CD14-positive monocyte (primary cell): ENCODE measurements around the gene SLC28A3. TPM values are rescaled to one million over a fixed set of nuclear protein-coding genes. Genes with fewer than 3 reads are reported as not detected.

Experiments used
- DNase-seq, 3 donors: peaks; one replicate each; pipeline ENCODE4 v3.0.0-alpha.2; 2011 to 2022
- H2AFZ ChIP-seq: 2 replicates; pipeline ENCODE4 v1.6.0; 2012; ENCODE audit warnings: mild to moderate bottlenecking, low read depth, low read length, inconsistent platforms; ENCODE audit not compliant: insufficient read depth, poor library complexity, severe bottlenecking
- H3K27ac ChIP-seq, 2 donors: 1 replicate in 1 of 2; 2 replicates in 1 of 2; pipeline ENCODE4 v1.5.1; 2012 to 2013; ENCODE audit warnings: low read length in 2 of 2, control low read depth in 1 of 2, inconsistent platforms in 1 of 2, low read depth in 1 of 2, mild to moderate bottlenecking in 1 of 2
- H3K27me3 ChIP-seq, 2 donors: one replicate each; pipeline versions ENCODE4 v1.6.0 to v1.6.1; 2011 to 2013; ENCODE audit warnings: low read length in 2 of 2; ENCODE audit not compliant: control insufficient read depth in 2 of 2, insufficient read depth in 2 of 2
- H3K36me3 ChIP-seq, 2 donors: replicated peaks in 1 of 2; 1 replicate in 1 of 2; 2 replicates in 1 of 2; pipeline versions ENCODE4 v1.5.1 to v1.6.1; 2012 to 2013; ENCODE audit warnings: low read length in 2 of 2, control low read depth in 1 of 2, inconsistent platforms in 1 of 2, mild to moderate bottlenecking in 1 of 2; ENCODE audit not compliant: insufficient read depth in 2 of 2, control insufficient read depth in 1 of 2
- H3K4me1 ChIP-seq, 2 donors: 1 replicate in 1 of 2; 2 replicates in 1 of 2; pipeline versions ENCODE4 v1.5.1 to v1.6.1; 2012 to 2013; ENCODE audit warnings: low read length in 2 of 2, control low read depth in 1 of 2, inconsistent platforms in 1 of 2, mild to moderate bottlenecking in 1 of 2, moderate library complexity in 1 of 2; ENCODE audit not compliant: insufficient read depth in 2 of 2, control insufficient read depth in 1 of 2
- H3K4me2 ChIP-seq: replicated peaks from 2 replicates; pipeline ENCODE3; 2012; ENCODE audit warnings: low read length, moderate library complexity, mild to moderate bottlenecking; ENCODE audit not compliant: poor library complexity, severe bottlenecking; ENCODE audit errors: extremely low read depth
- H3K4me3 ChIP-seq, 3 experiments: fragments of 200-600 bp in 1 of 3; sonication (generic) in 1 of 3; replicated peaks in 1 of 3; 1 replicate in 2 of 3; 2 replicates in 1 of 3; pipeline ENCODE4 v1.5.1; 2011 to 2013; ENCODE audit warnings: low read length in 3 of 3, mild to moderate bottlenecking in 3 of 3, control low read depth in 2 of 3, low read depth in 2 of 3, inconsistent platforms in 1 of 3, moderate library complexity in 1 of 3
- H3K79me2 ChIP-seq: 2 replicates; pipeline ENCODE4 v1.6.0; 2012; ENCODE audit warnings: mild to moderate bottlenecking, control low read depth, inconsistent platforms, low read length, moderate library complexity; ENCODE audit not compliant: insufficient read depth
- H3K9ac ChIP-seq: 2 replicates; pipeline ENCODE4 v1.6.0; 2017; ENCODE audit warnings: low read length, mild to moderate bottlenecking; ENCODE audit not compliant: insufficient read depth, poor library complexity, severe bottlenecking
- H3K9me3 ChIP-seq, 2 donors: replicated peaks in 1 of 2; 1 replicate in 1 of 2; 2 replicates in 1 of 2; pipeline versions ENCODE4 v1.5.1 to v1.6.1; 2012 to 2013; ENCODE audit warnings: low read length in 2 of 2, control low read depth in 1 of 2; ENCODE audit not compliant: control insufficient read depth in 1 of 2, insufficient read depth in 1 of 2
- H4K20me1 ChIP-seq: 2 replicates; pipeline ENCODE4 v1.6.0; 2012; ENCODE audit warnings: mild to moderate bottlenecking, low read length, control low read depth, moderate library complexity; ENCODE audit not compliant: insufficient read depth
- H3K27ac Mint-ChIP-seq, 7 donors: one replicate each; pipeline ENCODE4 v1.8.0; 2020; ENCODE audit warnings: mild to moderate bottlenecking in 7 of 7, mixed read lengths in 7 of 7, moderate library complexity in 6 of 7, inconsistent platforms in 2 of 7
- H3K27me3 Mint-ChIP-seq, 3 donors: one replicate each; pipeline ENCODE4 v1.8.0; 2021 to 2022; ENCODE audit warnings: low read depth in 3 of 3, mild to moderate bottlenecking in 3 of 3, mixed read lengths in 3 of 3, moderate library complexity in 3 of 3, inconsistent platforms in 1 of 3
- H3K36me3 Mint-ChIP-seq, 2 donors: one replicate each; pipeline ENCODE4 v1.8.0; 2020; ENCODE audit warnings: mixed read lengths in 2 of 2, inconsistent platforms in 1 of 2, mild to moderate bottlenecking in 1 of 2
- H3K4me1 Mint-ChIP-seq: one replicate; pipeline ENCODE4 v1.8.0; 2020; ENCODE audit warnings: mild to moderate bottlenecking, mixed read lengths
- H3K4me3 Mint-ChIP-seq, 2 donors: one replicate each; pipeline ENCODE4 v1.8.0; 2020; ENCODE audit warnings: mild to moderate bottlenecking in 2 of 2, mixed read lengths in 2 of 2, moderate library complexity in 1 of 2
- H3K9me3 Mint-ChIP-seq, 7 donors: one replicate each; pipeline ENCODE4 v1.8.0; 2020 to 2022; ENCODE audit warnings: mixed read lengths in 7 of 7, mild to moderate bottlenecking in 6 of 7, moderate library complexity in 6 of 7, inconsistent platforms in 2 of 7
- WGBS: methylation state at CpG from one replicate; pipeline ENCODE4 v1.1.5; 2013; ENCODE audit warnings: missing lambda C conversion rate; ENCODE audit not compliant: insufficient coverage; 5-methylcytosine and 5-hydroxymethylcytosine counted together
- intact Hi-C, 2 donors: fragments of 100-400 bp; cut with micrococcal nuclease; formaldehyde crosslinking; loops; one replicate each; pipeline versions ENCODE4 v1.15.0 to v1.15.1; 2023
- polyA plus RNA-seq, 3 donors: library from polyadenylated mRNA; depleted of rRNA in 1 of 3; unstranded in 2 of 3; stranded (reverse) in 1 of 3; fragments of 300-500 nt in 2 of 3; fragments of >200 nt in 1 of 3; fragmentation: Illumina TruSeq in 2 of 3; gene quantifications; 1 replicate in 2 of 3; 2 replicates in 1 of 3; pipeline ENCODE4 v1.2.3, GENCODE V29; 2012 to 2021
- TF ChIP-seq, protein P1 (sequence below): fragments of 200-600 bp; IDR thresholded peaks from one replicate; pipeline ENCODE4 v1.8.0; 2022; ENCODE audit warnings: antibody characterized with exemption, mild to moderate bottlenecking

Gene SLC28A3
- polyA plus RNA-seq, 3 donors: 1.9 TPM; not detected in 2

DNA sequence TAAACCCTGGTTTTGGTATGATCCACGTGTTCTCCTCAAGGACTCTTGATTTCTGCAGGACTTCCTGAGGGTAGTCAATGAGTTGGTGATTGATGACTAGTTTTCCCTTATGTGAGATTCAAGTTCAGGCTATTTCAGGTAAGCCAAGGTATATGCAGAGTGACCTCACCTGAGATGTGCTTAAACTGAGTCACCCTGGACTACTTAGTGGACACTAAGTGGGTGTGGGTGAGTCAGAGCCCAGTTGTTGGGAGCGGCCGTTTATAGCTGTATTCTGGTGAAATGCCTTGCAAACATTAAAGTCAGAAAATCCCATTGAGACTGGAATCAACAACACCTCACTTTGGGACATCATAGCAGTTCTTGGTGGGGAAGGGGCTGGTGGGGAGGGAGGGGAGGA is 62.9 kb downstream of the SLC28A3 start:
- no peak overlapping the region for H3K4me2 ChIP-seq
- H3K4me1 Mint-ChIP-seq: no peaks in the 10 kb centered on the region
- no peak overlapping the region for H3K4me3 Mint-ChIP-seq
- H2AFZ ChIP-seq: no peak overlapping the region
- 100% methylated on average over 1 of the region's 3 CpGs for WGBS
- H3K27me3 Mint-ChIP-seq: peaks cover 3 to 5% (median 5%) of the 10 kb centered on the region in 3 donors
- H4K20me1 ChIP-seq: no peaks in the 10 kb centered on the region
- no peak for DNase-seq
- no peaks in the 10 kb centered on the region for H3K36me3 ChIP-seq
- H3K9ac ChIP-seq: no peak overlapping the region
- peaks cover 0 to 3% of the 10 kb centered on the region in 2 donors for H3K27me3 ChIP-seq
- intact Hi-C loops: no loop called here
- H3K4me1 ChIP-seq: no peaks in the 10 kb centered on the region
- H3K79me2 ChIP-seq: no peaks in the 10 kb centered on the region
- no peaks in the 10 kb centered on the region for H3K9me3 Mint-ChIP-seq
- no peak overlapping the region for H3K4me3 ChIP-seq
- H3K27ac ChIP-seq: no peak overlapping the region
- TF ChIP-seq, protein P1, sequence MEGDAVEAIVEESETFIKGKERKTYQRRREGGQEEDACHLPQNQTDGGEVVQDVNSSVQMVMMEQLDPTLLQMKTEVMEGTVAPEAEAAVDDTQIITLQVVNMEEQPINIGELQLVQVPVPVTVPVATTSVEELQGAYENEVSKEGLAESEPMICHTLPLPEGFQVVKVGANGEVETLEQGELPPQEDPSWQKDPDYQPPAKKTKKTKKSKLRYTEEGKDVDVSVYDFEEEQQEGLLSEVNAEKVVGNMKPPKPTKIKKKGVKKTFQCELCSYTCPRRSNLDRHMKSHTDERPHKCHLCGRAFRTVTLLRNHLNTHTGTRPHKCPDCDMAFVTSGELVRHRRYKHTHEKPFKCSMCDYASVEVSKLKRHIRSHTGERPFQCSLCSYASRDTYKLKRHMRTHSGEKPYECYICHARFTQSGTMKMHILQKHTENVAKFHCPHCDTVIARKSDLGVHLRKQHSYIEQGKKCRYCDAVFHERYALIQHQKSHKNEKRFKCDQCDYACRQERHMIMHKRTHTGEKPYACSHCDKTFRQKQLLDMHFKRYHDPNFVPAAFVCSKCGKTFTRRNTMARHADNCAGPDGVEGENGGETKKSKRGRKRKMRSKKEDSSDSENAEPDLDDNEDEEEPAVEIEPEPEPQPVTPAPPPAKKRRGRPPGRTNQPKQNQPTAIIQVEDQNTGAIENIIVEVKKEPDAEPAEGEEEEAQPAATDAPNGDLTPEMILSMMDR: no peak
- H3K9me3 ChIP-seq: no peaks in the 10 kb centered on the region
- no peaks in the 10 kb centered on the region for H3K36me3 Mint-ChIP-seq
- H3K27ac Mint-ChIP-seq: no peak overlapping the region

DNA sequence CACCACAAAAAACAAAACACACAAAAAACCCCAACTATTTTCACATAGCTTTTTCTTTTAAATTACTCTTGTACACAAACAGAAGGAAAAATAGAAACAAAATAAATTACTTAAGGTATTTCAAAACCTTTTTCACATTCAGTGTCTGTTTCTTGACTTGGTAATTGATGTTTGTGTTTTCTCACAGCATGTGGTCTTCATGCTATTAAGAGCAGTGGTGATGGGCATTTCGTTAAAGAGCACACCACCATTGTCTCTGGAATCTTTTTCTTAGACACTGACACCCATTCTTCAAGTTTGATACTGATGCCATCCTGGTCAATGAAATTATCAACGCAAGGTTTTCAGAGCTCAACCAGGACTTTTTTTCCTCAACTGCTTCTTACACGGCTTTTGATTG is 63.8 kb downstream of the SLC28A3 start:
- no peak overlapping the region for H3K4me2 ChIP-seq
- Mint-ChIP-seq H3K9me3 (no peaks in the 10 kb centered on the region), H3K4me3 (no peak overlapping the region), H3K4me1 (peaks cover 3% of the 10 kb centered on the region), H3K36me3 (no peaks in the 10 kb centered on the region), H3K27me3 (peaks cover 12% of the 10 kb centered on the region in 3 donors), H3K27ac (no peak overlapping the region)
- no peak overlapping the region for H2AFZ ChIP-seq
- H3K4me1 ChIP-seq: peaks cover under 1 to 2% of the 10 kb centered on the region in 2 donors
- no CpG with 5 or more reads among the region's 3 CpGs for WGBS
- H3K9me3 ChIP-seq: no peaks in the 10 kb centered on the region
- no peak for DNase-seq
- H3K4me3 ChIP-seq: no peak overlapping the region
- peaks cover 5 to 9% of the 10 kb centered on the region in 2 donors for H3K27me3 ChIP-seq
- intact Hi-C loops: no loop called here
- no peaks in the 10 kb centered on the region for H3K79me2 ChIP-seq
- H3K9ac ChIP-seq: no peak overlapping the region
- H4K20me1 ChIP-seq: no peaks in the 10 kb centered on the region
- TF ChIP-seq, protein P1: no peak
- no peaks in the 10 kb centered on the region for H3K36me3 ChIP-seq
- no peak overlapping the region for H3K27ac ChIP-seq
